H1 (cell line): ENCODE results near the gene COX18. TPM values are rescaled to one million over a fixed set of nuclear protein-coding genes. Genes with fewer than 3 reads are reported as not detected.

Source experiments
- CTCF ChIA-PET: fragments of 300-600 bp; sonication (Branson Sonifier 250); formaldehyde crosslinking; loops from one replicate; lab custom pipeline; 2021; ENCODE audit not compliant: partially characterized antibody; lab: Charles Lee
- POLR2A ChIA-PET: fragments of 300-600 bp; sonication (Branson Sonifier 250); formaldehyde crosslinking; loops from one replicate; lab custom pipeline; 2021; ENCODE audit warnings: inconsistent platforms; ENCODE audit not compliant: partially characterized antibody; lab: Charles Lee
- DNase-seq, 2 experiments: peaks; one replicate each; pipeline versions ENCODE4 v3.0.0 to v3.0.0-alpha.2; 2010 to 2022; ENCODE audit warnings: low spot score in 2 of 2, low read depth in 1 of 2, mixed read lengths in 1 of 2
- FAIRE-seq: peaks from 2 replicates; lab custom pipeline; 2011; peaks lifted over from hg19 to GRCh38; lab: Jason Lieb, UNC
- H2AFZ ChIP-seq: 2 replicates; pipeline ENCODE4 v1.8.1; 2012; ENCODE audit warnings: low read length, inconsistent platforms
- H2AK5ac ChIP-seq: 2 replicates; pipeline ENCODE4 v1.6.1; 2013; ENCODE audit warnings: low read depth, low read length
- H2BK120ac ChIP-seq: replicated peaks from 2 replicates; pipeline ENCODE3; 2013; ENCODE audit warnings: low read depth, low read length, inconsistent platforms
- H2BK12ac ChIP-seq: 2 replicates; pipeline ENCODE4 v1.6.1; 2013; ENCODE audit warnings: low read depth, low read length
- H2BK15ac ChIP-seq: 2 replicates; pipeline ENCODE4 v1.6.1; 2013; ENCODE audit warnings: low read length
- H2BK20ac ChIP-seq: 2 replicates; pipeline ENCODE4 v1.6.1; 2013; ENCODE audit warnings: low read length
- H2BK5ac ChIP-seq: 2 replicates; pipeline ENCODE4 v1.6.1; 2013; ENCODE audit warnings: low read depth, low read length
- H3K14ac ChIP-seq: 2 replicates; pipeline ENCODE4 v1.6.1; 2013; ENCODE audit warnings: inconsistent platforms; ENCODE audit not compliant: insufficient read length
- H3K18ac ChIP-seq: 2 replicates; pipeline ENCODE4 v1.6.1; 2013; ENCODE audit warnings: low read length; ENCODE audit errors: extremely low read depth
- H3K23ac ChIP-seq: 2 replicates; pipeline ENCODE4 v1.6.1; 2013; ENCODE audit warnings: inconsistent platforms; ENCODE audit not compliant: insufficient read length
- H3K23me2 ChIP-seq: 2 replicates; pipeline ENCODE4 v1.6.1; 2013; ENCODE audit warnings: low read depth, low read length
- H3K27ac ChIP-seq: 2 replicates; pipeline ENCODE4 v1.6.1; 2011; ENCODE audit warnings: low read depth, low read length, inconsistent platforms
- H3K27me3 ChIP-seq, 4 experiments: replicated peaks in 1 of 4; 1 replicate in 1 of 4; 2 replicates in 3 of 4; pipeline versions ENCODE4 v1.6.1 to v1.8.1; 2011 to 2013; ENCODE audit warnings: low read length in 3 of 4, mild to moderate bottlenecking in 3 of 4, inconsistent platforms in 2 of 4, mixed read lengths in 2 of 4, moderate library complexity in 1 of 4; ENCODE audit not compliant: control insufficient read depth in 3 of 4, insufficient read depth in 3 of 4; ENCODE audit errors: extremely low read depth in 1 of 4
- H3K36me3 ChIP-seq, 4 experiments: 2 replicates each; pipeline versions ENCODE4 v1.6.1 to v1.8.1; 2011 to 2013; ENCODE audit warnings: mild to moderate bottlenecking in 4 of 4, low read length in 3 of 4, moderate library complexity in 2 of 4, control low read depth in 1 of 4, inconsistent platforms in 1 of 4; ENCODE audit not compliant: insufficient read depth in 4 of 4, control insufficient read depth in 2 of 4
- H3K4ac ChIP-seq: replicated peaks from 2 replicates; pipeline ENCODE3; 2013; ENCODE audit warnings: low read length, low read depth, mixed read lengths, inconsistent platforms; ENCODE audit not compliant: insufficient read length
- H3K4me1 ChIP-seq, 4 experiments: replicated peaks in 1 of 4; 1 replicate in 1 of 4; 2 replicates in 3 of 4; pipeline versions ENCODE4 v1.6.1 to v1.8.1; 2011 to 2013; ENCODE audit warnings: low read length in 3 of 4, inconsistent platforms in 2 of 4, mixed read lengths in 1 of 4; ENCODE audit not compliant: insufficient read depth in 4 of 4, control insufficient read depth in 3 of 4
- H3K4me2 ChIP-seq, 2 experiments: 2 replicates each; pipeline versions ENCODE4 v1.6.1 to v1.8.1; 2011 to 2013; ENCODE audit warnings: low read depth in 2 of 2, low read length in 2 of 2, control low read depth in 1 of 2, inconsistent platforms in 1 of 2, mild to moderate bottlenecking in 1 of 2; ENCODE audit not compliant: insufficient read depth in 1 of 2
- H3K4me3 ChIP-seq, 4 experiments: fragments of 200-600, 300-600 bp in 1 of 4; sonication (generic), shearing (Covaris generic), sonication (Bioruptor Twin) in 1 of 4; 2 replicates each; pipeline versions ENCODE4 v1.5.1 to v1.8.1; 2011 to 2016; ENCODE audit warnings: low read length in 4 of 4, low read depth in 3 of 4, control low read depth in 2 of 4, inconsistent platforms in 2 of 4, mild to moderate bottlenecking in 2 of 4, mixed read lengths in 1 of 4, moderate library complexity in 1 of 4; ENCODE audit not compliant: insufficient read depth in 2 of 4; ENCODE audit errors: extremely low read depth in 1 of 4
- H3K56ac ChIP-seq: replicated peaks from 2 replicates; pipeline ENCODE3; 2013; ENCODE audit warnings: low read depth, mild to moderate bottlenecking, mixed read lengths, low read length, inconsistent platforms; ENCODE audit not compliant: insufficient read length
- H3K79me1 ChIP-seq: 2 replicates; pipeline ENCODE4 v1.6.1; 2013; ENCODE audit warnings: low read depth, low read length, control low read depth
- H3K79me2 ChIP-seq, 2 experiments: 2 replicates each; pipeline versions ENCODE4 v1.6.1 to v1.8.1; 2012 to 2013; ENCODE audit warnings: low read length in 2 of 2, mild to moderate bottlenecking in 2 of 2, inconsistent platforms in 1 of 2; ENCODE audit not compliant: insufficient read depth in 2 of 2, control insufficient read depth in 1 of 2
- H3K9ac ChIP-seq, 4 experiments: replicated peaks in 1 of 4; 1 replicate in 1 of 4; 2 replicates in 3 of 4; pipeline versions ENCODE4 v1.6.1 to v1.8.1; 2011 to 2013; ENCODE audit warnings: low read depth in 3 of 4, low read length in 3 of 4, control low read depth in 2 of 4, mild to moderate bottlenecking in 2 of 4, moderate library complexity in 2 of 4, inconsistent platforms in 1 of 4; ENCODE audit errors: extremely low read depth in 1 of 4
- H3K9me3 ChIP-seq, 2 experiments: 2 replicates each; pipeline versions ENCODE4 v1.6.1 to v1.8.1; 2012 to 2013; ENCODE audit warnings: mild to moderate bottlenecking in 2 of 2, moderate library complexity in 2 of 2, control low read depth in 1 of 2, inconsistent platforms in 1 of 2, low read depth in 1 of 2, low read length in 1 of 2, mixed read lengths in 1 of 2; ENCODE audit not compliant: insufficient read depth in 2 of 2
- H4K20me1 ChIP-seq, 2 experiments: replicated peaks in 1 of 2; 2 replicates each; pipeline versions ENCODE3 to v1.8.1; 2011 to 2013; ENCODE audit warnings: inconsistent platforms in 2 of 2, low read length in 2 of 2, mild to moderate bottlenecking in 1 of 2; ENCODE audit not compliant: insufficient read depth in 2 of 2, control insufficient read depth in 1 of 2
- H4K5ac ChIP-seq: 2 replicates; pipeline ENCODE4 v1.6.1; 2013; ENCODE audit warnings: low read length, low read depth, mixed read lengths, inconsistent platforms; ENCODE audit not compliant: insufficient read length
- H4K8ac ChIP-seq: 2 replicates; pipeline ENCODE4 v1.8.0; 2013; ENCODE audit warnings: mild to moderate bottlenecking, moderate library complexity, low read length, inconsistent platforms; ENCODE audit not compliant: insufficient read depth; ENCODE audit errors: extremely low read depth
- H4K91ac ChIP-seq: replicated peaks from 2 replicates; pipeline ENCODE3; 2013; ENCODE audit warnings: low read length, mixed read lengths, inconsistent platforms; ENCODE audit not compliant: insufficient read length
- BACH1 ChIP-seq: IDR thresholded peaks from 2 replicates; pipeline ENCODE4 v1.6.1; 2012; ENCODE audit warnings: low read length, improper control_type of control experiment
- CREB1 ChIP-seq: IDR thresholded peaks from 2 replicates; pipeline ENCODE4 v1.6.1; 2012; ENCODE audit warnings: inconsistent platforms
- EGR1 ChIP-seq: IDR thresholded peaks from 2 replicates; pipeline ENCODE4 v1.6.1; 2011; ENCODE audit warnings: low read depth, low read length, borderline replicate concordance
- HDAC6 ChIP-seq: IDR thresholded peaks from one replicate; pipeline ENCODE4 v1.7.1; 2012; ENCODE audit warnings: low read depth, mild to moderate bottlenecking, inconsistent platforms, low read length, moderate library complexity
- JUND ChIP-seq: IDR thresholded peaks from 2 replicates; pipeline ENCODE4 v1.6.1; 2011; ENCODE audit warnings: mild to moderate bottlenecking, improper control_type of control experiment, low read length
- NRF1 ChIP-seq: IDR thresholded peaks from 2 replicates; pipeline ENCODE4 v1.6.1; 2011; ENCODE audit warnings: mild to moderate bottlenecking, low read depth, low read length, improper control_type of control experiment
- RAD21 ChIP-seq, 2 experiments: IDR thresholded peaks in 1 of 2; conservative IDR thresholded peaks in 1 of 2; 2 replicates each; pipeline ENCODE4 v1.6.1; 2011; ENCODE audit warnings: low read depth in 2 of 2, low read length in 2 of 2, improper control_type of control experiment in 1 of 2, inconsistent platforms in 1 of 2, mild to moderate bottlenecking in 1 of 2, moderate library complexity in 1 of 2
- RNF2 ChIP-seq: fragments of 200-900, 300-1000 bp; sonication (generic); IDR thresholded peaks from 2 replicates; pipeline ENCODE4 v1.7.1; 2016; ENCODE audit warnings: borderline replicate concordance, low read depth, mild to moderate bottlenecking, antibody characterized with exemption, low read length; ENCODE audit not compliant: poor library complexity, severe bottlenecking; ENCODE audit errors: missing control alignments
- SIN3A ChIP-seq, 2 experiments: IDR thresholded peaks in 1 of 2; conservative IDR thresholded peaks in 1 of 2; 2 replicates each; pipeline ENCODE4 v1.6.1; 2011 to 2012; ENCODE audit warnings: low read length in 2 of 2, improper control_type of control experiment in 1 of 2, low read depth in 1 of 2, mild to moderate bottlenecking in 1 of 2
- TCF12 ChIP-seq: IDR thresholded peaks from 2 replicates; pipeline ENCODE4 v1.6.1; 2011; ENCODE audit warnings: low read depth, mild to moderate bottlenecking, low read length
- WGBS, 2 experiments: shearing (Covaris generic) in 1 of 2; methylation state at CpG; one replicate each; pipeline versions ENCODE4 v1.1.6 to v1.1.7; 2013 to 2015; ENCODE audit warnings: low lambda C conversion rate in 2 of 2, mixed read lengths in 2 of 2, inconsistent platforms in 1 of 2, low coverage in 1 of 2, missing lambda C conversion rate in 1 of 2; ENCODE audit not compliant: insufficient replicate concordance in 2 of 2, insufficient coverage in 1 of 2, insufficient read length in 1 of 2; ENCODE audit errors: extremely low coverage in 1 of 2, missing lambda C conversion rate in 1 of 2; 5-methylcytosine and 5-hydroxymethylcytosine counted together
- polyA plus RNA-seq, 7 experiments: library from polyadenylated mRNA; depleted of rRNA in 3 of 7; stranded (reverse) in 5 of 7; unstranded in 2 of 7; fragments of >200 nt in 5 of 7; fragments of 200-250 nt in 2 of 7; gene quantifications; 1 replicate in 5 of 7; 2 replicates in 1 of 7; 4 replicates in 1 of 7; pipeline versions ENCODE4 v1.2.1 to v1.2.3, GENCODE V29; 2011 to 2013; ENCODE audit warnings: missing spikeins in 2 of 7, mixed read lengths in 2 of 7
- total RNA-seq: library from RNA; stranded (reverse); fragmentation: NEBNext Ultra II Directional; extraction: Animal tissue kit (Norgen Biotek cat#: 25700); gene quantifications from 2 replicates; pipeline ENCODE4 v1.2.1, GENCODE V29; 2021
- TF ChIP-seq, protein P1 (sequence below), 3 experiments: IDR thresholded peaks; 1 replicate in 2 of 3; 2 replicates in 1 of 3; pipeline versions ENCODE4 v1.5.1 to v1.6.1; 2011; ENCODE audit warnings: low read length in 3 of 3, mild to moderate bottlenecking in 3 of 3, inconsistent platforms in 2 of 3, low read depth in 1 of 3, moderate library complexity in 1 of 3; ENCODE audit not compliant: insufficient read depth in 1 of 3; ENCODE audit errors: control extremely low read depth in 1 of 3

COX18 gene
- total and polyA plus RNA-seq, 2 of the 8 experiments (the other 6 are each of a cell fraction or from before 2014, with no cell fraction given) = 23.0 to 23.7 TPM

DNA sequence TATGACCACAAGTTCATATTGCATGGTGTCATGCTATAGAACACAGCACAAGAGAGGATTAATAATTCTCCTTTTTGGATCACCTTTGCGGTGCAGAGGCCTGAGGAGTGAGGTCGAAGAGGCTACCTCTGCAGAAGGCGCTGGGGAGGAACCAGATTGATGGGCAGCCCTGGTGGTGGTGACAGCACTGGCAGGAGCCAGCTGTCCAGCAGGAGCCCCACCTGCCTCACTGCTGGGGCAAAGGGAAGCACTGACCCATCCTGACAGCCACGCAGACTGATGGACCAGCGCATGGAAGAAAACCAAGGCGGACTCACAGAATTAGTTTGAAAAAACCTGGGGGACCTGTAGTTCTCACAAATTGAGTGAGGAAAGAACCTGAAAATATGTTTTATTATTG, 50.9 kb downstream of the COX18 start:
- FAIRE-seq (no peak), DNase-seq (no peak)
- Histone ChIP-seq H2BK120ac (no peak overlapping the region), H3K56ac (no peak overlapping the region), H3K4ac (no peak overlapping the region), H2BK12ac (no peak overlapping the region), H3K79me1 (no peaks in the 10 kb centered on the region), H3K14ac (no peak overlapping the region), H2AK5ac (no peak overlapping the region), H4K20me1 (no peaks in the 10 kb centered on the region), H3K9ac (no peak overlapping the region), H3K4me2 (no peak overlapping the region), H2BK5ac (no peak overlapping the region), H3K9me3 (no peaks in the 10 kb centered on the region), H4K91ac (no peak overlapping the region), H3K18ac (no peak overlapping the region), H3K27me3 (no peaks in the 10 kb centered on the region), H4K5ac (no peak overlapping the region), H3K23ac (no peak overlapping the region), H3K4me1 (no peaks in the 10 kb centered on the region), H3K4me3 (no peak overlapping the region), H3K79me2 (no peaks in the 10 kb centered on the region), H3K23me2 (no peaks in the 10 kb centered on the region), H3K36me3 (no peaks in the 10 kb centered on the region), H4K8ac (no peak overlapping the region), H2BK15ac (no peak overlapping the region), H2BK20ac (no peak overlapping the region), H2AFZ (no peak overlapping the region), H3K27ac (no peak overlapping the region)
- ChIA-PET POLR2A (no interaction called here), CTCF (interaction anchor here (0.7 to 1.2 kb wide), 3 partner anchors 72 to 559 kb away, joined by 3 to 5 read pairs (median 3); no protein-coding TSS in a partner anchor)
- WGBS, 2 experiments = 85% methylated on average over 6 of the region's 6 CpGs; no CpG with 5 or more reads in 1 of the 2 experiments
- no peak for TF ChIP-seq NRF1
- TF ChIP-seq RNF2 = no peak
- TF ChIP-seq EGR1 = no peak
- TF ChIP-seq SIN3A (conservative IDR thresholded peaks at IDR 0.05 in 1 of 2, IDR thresholded peaks at IDR 0.05 in 1 of 2; ENCODE audit: low read depth in 1 of 2, low read length in 2 of 2) = no peak
- TF ChIP-seq CREB1 = no peak
- TF ChIP-seq TCF12 = no peak
- no peak for TF ChIP-seq JUND
- no peak for TF ChIP-seq BACH1
- TF ChIP-seq RAD21 (IDR thresholded peaks at IDR 0.05 in 1 of 2, conservative IDR thresholded peaks at IDR 0.05 in 1 of 2; ENCODE audit: low read depth in 2 of 2, low read length in 2 of 2) = peak in 1 of 2 experiments; percentile 3; a peak in 1 of 4 replicates
- TF ChIP-seq, protein P1, sequence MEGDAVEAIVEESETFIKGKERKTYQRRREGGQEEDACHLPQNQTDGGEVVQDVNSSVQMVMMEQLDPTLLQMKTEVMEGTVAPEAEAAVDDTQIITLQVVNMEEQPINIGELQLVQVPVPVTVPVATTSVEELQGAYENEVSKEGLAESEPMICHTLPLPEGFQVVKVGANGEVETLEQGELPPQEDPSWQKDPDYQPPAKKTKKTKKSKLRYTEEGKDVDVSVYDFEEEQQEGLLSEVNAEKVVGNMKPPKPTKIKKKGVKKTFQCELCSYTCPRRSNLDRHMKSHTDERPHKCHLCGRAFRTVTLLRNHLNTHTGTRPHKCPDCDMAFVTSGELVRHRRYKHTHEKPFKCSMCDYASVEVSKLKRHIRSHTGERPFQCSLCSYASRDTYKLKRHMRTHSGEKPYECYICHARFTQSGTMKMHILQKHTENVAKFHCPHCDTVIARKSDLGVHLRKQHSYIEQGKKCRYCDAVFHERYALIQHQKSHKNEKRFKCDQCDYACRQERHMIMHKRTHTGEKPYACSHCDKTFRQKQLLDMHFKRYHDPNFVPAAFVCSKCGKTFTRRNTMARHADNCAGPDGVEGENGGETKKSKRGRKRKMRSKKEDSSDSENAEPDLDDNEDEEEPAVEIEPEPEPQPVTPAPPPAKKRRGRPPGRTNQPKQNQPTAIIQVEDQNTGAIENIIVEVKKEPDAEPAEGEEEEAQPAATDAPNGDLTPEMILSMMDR (IDR thresholded peaks at IDR 0.05; ENCODE audit: control extremely low read depth in 1 of 3, insufficient read depth in 1 of 3, low read depth in 1 of 3, low read length in 3 of 3) = peak in 1 of 3 experiments; percentile 9; a peak in 1 of 4 replicates
- TF ChIP-seq HDAC6 = no peak
